H1 (cell line): ENCODE data around the gene UBASH3A.

ENCODE experiments used
- CEBPB ChIP-seq: IDR thresholded peaks from 2 replicates; pipeline ENCODE4 v1.6.1; 2012; ENCODE audit warnings: low read depth, low read length
- CTCF ChIP-seq, 3 experiments: IDR thresholded peaks; 1 replicate in 2 of 3; 2 replicates in 1 of 3; pipeline versions ENCODE4 v1.5.1 to v1.6.1; 2011; ENCODE audit warnings: low read length in 3 of 3, mild to moderate bottlenecking in 3 of 3, inconsistent platforms in 2 of 3, low read depth in 1 of 3, moderate library complexity in 1 of 3; ENCODE audit not compliant: insufficient read depth in 1 of 3; ENCODE audit errors: control extremely low read depth in 1 of 3
- E2F6 ChIP-seq: IDR thresholded peaks from 2 replicates; pipeline ENCODE4 v1.6.1; 2012; ENCODE audit warnings: inconsistent platforms
- TBP ChIP-seq: IDR thresholded peaks from 2 replicates; pipeline ENCODE4 v1.6.1; 2011; ENCODE audit warnings: low read depth, low read length, improper control_type of control experiment

- TF ChIP-seq E2F6, result no peak
- no peak for TF ChIP-seq TBP
- TF ChIP-seq CEBPB, result no peak
- TF ChIP-seq CTCF (IDR thresholded peaks at IDR 0.05; ENCODE audit: control extremely low read depth in 1 of 3, insufficient read depth in 1 of 3, low read depth in 1 of 3, low read length in 3 of 3), result no peak
Measured at GRCh38 chr21:42374864-42375499, 28.7 kb upstream of the UBASH3A start.
